Measurements from ENCODE around the gene EPHA6.

DNA sequence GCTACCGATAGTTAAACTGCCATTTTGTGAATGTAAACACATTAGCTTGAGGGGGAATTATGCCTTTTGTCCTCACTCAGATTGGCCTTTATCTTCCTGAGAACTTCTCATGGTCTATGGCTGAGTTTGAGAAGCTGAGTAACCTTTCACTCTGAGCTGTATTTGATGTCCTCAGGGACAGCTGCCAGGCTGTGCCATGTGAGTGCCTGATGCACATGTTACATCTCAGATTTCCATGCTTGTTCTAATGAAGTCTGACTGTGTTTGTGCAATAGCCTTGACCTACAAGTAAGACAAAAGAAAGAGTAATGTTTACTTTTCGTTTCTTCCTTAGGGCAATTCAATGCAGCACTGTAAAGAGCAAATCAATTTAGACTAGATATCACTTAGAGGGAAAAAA lies 906.0 kb downstream of the EPHA6 start:
- TF ChIP-seq POLR2A (IDR thresholded peaks at IDR 0.05; ENCODE audit: low read length), result no peak
- TF ChIP-seq GATA1 (IDR thresholded peaks at IDR 0.05; ENCODE audit: low read depth, low read length), result no peak

Measured in erythroblast (primary cell).